ENCODE results near the gene ZNF184.
A peak's percentile ranks its signal among the peaks of the same experiment; 100 is the strongest.

ZNF184 gene

GRCh38 chr6:27472617-27473400 is at the start of gene ZNF184:
TSS of gene ZNF184 (minus strand) at chr6:27473105. CDS start at chr6:27472294, 811 bp downstream.
- peak; percentile 65 to 67 for DNase-seq (ENCODE audit: low read depth in 2 of 2)

- peak in 1 of 2 donors; percentile 33 for DNase-seq (ENCODE audit: low read depth in 2 of 2)
Observed at GRCh38 chr6:27518881-27519795, 46.2 kb upstream of the ZNF184 start.

- DNase-seq (ENCODE audit: low read depth in 2 of 2) = no peak
Observed at GRCh38 chr6:27517928-27518787, 45.3 kb upstream of the ZNF184 start.

- no peak for DNase-seq (ENCODE audit: low read depth in 2 of 2)
Observed at GRCh38 chr6:27517238-27517637, 44.3 kb upstream of the ZNF184 start.

GRCh38 chr6:27514906-27515495 is 42.1 kb upstream of the ZNF184 start:
- DNase-seq (ENCODE audit: low read depth in 2 of 2) = no peak

GRCh38 chr6:27512525-27512924 is 39.6 kb upstream of the ZNF184 start:
- DNase-seq (ENCODE audit: low read depth in 2 of 2) = no peak

- no peak for DNase-seq (ENCODE audit: low read depth in 2 of 2)
Observed at GRCh38 chr6:27507041-27507956, 34.4 kb upstream of the ZNF184 start.

GRCh38 chr6:27505209-27506027 is 32.5 kb upstream of the ZNF184 start:
- DNase-seq (ENCODE audit: low read depth in 2 of 2) = peak in 1 of 2 donors; percentile 20

GRCh38 chr6:27503436-27504030 is 30.6 kb upstream of the ZNF184 start:
- DNase-seq (ENCODE audit: low read depth in 2 of 2) = peak; percentile 54 to 56

- peak in 1 of 2 donors; percentile 29 for DNase-seq (ENCODE audit: low read depth in 2 of 2)
Observed at GRCh38 chr6:27502508-27503435, 29.9 kb upstream of the ZNF184 start.

GRCh38 chr6:27501187-27501586 is 28.3 kb upstream of the ZNF184 start:
- DNase-seq (ENCODE audit: low read depth in 2 of 2) = no peak

- no peak for DNase-seq (ENCODE audit: low read depth in 2 of 2)
Observed at GRCh38 chr6:27500177-27500576, 27.3 kb upstream of the ZNF184 start.

GRCh38 chr6:27495386-27496135 is 22.7 kb upstream of the ZNF184 start:
- no peak for DNase-seq (ENCODE audit: low read depth in 2 of 2)

- no peak for DNase-seq (ENCODE audit: low read depth in 2 of 2)
Observed at GRCh38 chr6:27494987-27495385, 22.1 kb upstream of the ZNF184 start.

- no peak for DNase-seq (ENCODE audit: low read depth in 2 of 2)
Observed at GRCh38 chr6:27494103-27494502, 21.2 kb upstream of the ZNF184 start.

GRCh38 chr6:27492631-27493190 is 19.8 kb upstream of the ZNF184 start:
- no peak for DNase-seq (ENCODE audit: low read depth in 2 of 2)
